Left lung (tissue), 10 donors: ENCODE results near the gene GABPB2. TPM values are rescaled to one million over a fixed set of nuclear protein-coding genes. Genes with fewer than 3 reads are reported as not detected.

ENCODE experiments used
- ATAC-seq: fragments of 200-7000 bp; cut with Tn5 transposase; one replicate; pipeline ENCODE4 v1.9.1; 2020; ENCODE audit warnings: moderate library complexity
- DNase-seq, 4 donors: peaks; one replicate each; pipeline ENCODE4 v3.0.0-alpha.2; 2013 to 2020
- H3K27ac ChIP-seq, 2 donors: fragments of 200-600 bp; sonication (generic) in 1 of 2; one replicate each; pipeline versions ENCODE4 v1.5.0 to v1.8.0; 2020 to 2021
- H3K27me3 ChIP-seq, 2 donors: fragments of 200-600 bp; sonication (generic) in 1 of 2; one replicate each; pipeline versions ENCODE4 v1.5.0 to v1.8.0; 2020 to 2021
- H3K36me3 ChIP-seq, 2 donors: fragments of 200-600 bp; sonication (generic) in 1 of 2; one replicate each; pipeline versions ENCODE4 v1.5.0 to v1.8.0; 2020 to 2021
- H3K4me1 ChIP-seq, 2 donors: fragments of 200-600 bp; one replicate each; pipeline ENCODE4 v1.8.0; 2021
- H3K4me3 ChIP-seq, 2 donors: fragments of 200-600 bp; sonication (generic) in 1 of 2; one replicate each; pipeline versions ENCODE4 v1.5.0 to v1.8.0; 2020 to 2021; ENCODE audit warnings: mild to moderate bottlenecking in 1 of 2
- H3K9me3 ChIP-seq, 2 donors: fragments of 200-600 bp; sonication (generic) in 1 of 2; one replicate each; pipeline versions ENCODE4 v1.5.0 to v1.8.0; 2020 to 2021
- intact Hi-C, 2 donors: fragments of 100-400 bp; cut with DNase I; formaldehyde crosslinking; loops; one replicate each; pipeline versions ENCODE4 v1.11.2 to v1.14.2; 2022
- polyA plus RNA-seq, 6 donors: library from polyadenylated mRNA; unstranded; fragments of 120-200 nt; gene quantifications; one replicate each; pipeline ENCODE4 v1.2.1, GENCODE V29; 2013; ENCODE audit not compliant: insufficient read length in 6 of 6
- total RNA-seq, 2 donors: library from RNA; stranded (reverse); fragmentation: NEBNext Ultra II Directional; extraction: Animal tissue kit (Norgen Biotek cat#: 25700); gene quantifications; one replicate each; pipeline ENCODE4 v1.2.1, GENCODE V29; 2021
- TF ChIP-seq, protein P1 (sequence below), 2 donors: fragments of 200-600 bp; sonication (generic) in 1 of 2; IDR thresholded peaks; one replicate each; pipeline versions ENCODE4 v1.5.0 to v1.8.0; 2021; ENCODE audit warnings: antibody characterized with exemption in 2 of 2
- donor health status: DM: no; HTN: yes; CAD: no.
- donor health status: DM: no; HTN: no; CAD: no.

Gene GABPB2
- total and polyA plus RNA-seq, 8 donors, result 10.6 to 13.5 (median 12.8) TPM

DNA sequence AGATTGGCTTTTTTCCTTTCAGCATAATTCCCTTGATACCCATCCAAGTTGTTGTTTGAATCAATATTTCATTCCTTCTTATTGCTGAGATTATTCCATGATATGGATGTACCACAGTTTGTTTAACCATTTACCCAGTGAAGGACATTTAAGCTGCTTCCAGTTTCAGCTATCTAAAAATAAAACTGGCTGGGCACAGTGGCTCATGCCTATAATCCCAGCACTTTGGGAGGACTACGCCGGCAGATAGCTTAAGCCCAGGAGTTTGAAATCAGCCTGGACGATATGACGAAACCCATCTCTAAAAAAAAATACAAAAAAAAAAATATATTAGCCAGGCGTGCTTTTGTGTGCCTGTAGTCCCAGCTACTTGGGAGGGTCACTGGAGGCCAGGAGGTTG, 43.3 kb downstream of the GABPB2 start:
- intact Hi-C loops, result no loop called here
- H3K4me1 ChIP-seq, result no peaks in the 10 kb centered on the region
- H3K36me3 ChIP-seq, result peaks cover 0 to 26% of the 10 kb centered on the region in 2 donors
- H3K9me3 ChIP-seq, result no peaks in the 10 kb centered on the region
- no peak overlapping the region for H3K27ac ChIP-seq
- no peak for ATAC-seq
- TF ChIP-seq, protein P1, sequence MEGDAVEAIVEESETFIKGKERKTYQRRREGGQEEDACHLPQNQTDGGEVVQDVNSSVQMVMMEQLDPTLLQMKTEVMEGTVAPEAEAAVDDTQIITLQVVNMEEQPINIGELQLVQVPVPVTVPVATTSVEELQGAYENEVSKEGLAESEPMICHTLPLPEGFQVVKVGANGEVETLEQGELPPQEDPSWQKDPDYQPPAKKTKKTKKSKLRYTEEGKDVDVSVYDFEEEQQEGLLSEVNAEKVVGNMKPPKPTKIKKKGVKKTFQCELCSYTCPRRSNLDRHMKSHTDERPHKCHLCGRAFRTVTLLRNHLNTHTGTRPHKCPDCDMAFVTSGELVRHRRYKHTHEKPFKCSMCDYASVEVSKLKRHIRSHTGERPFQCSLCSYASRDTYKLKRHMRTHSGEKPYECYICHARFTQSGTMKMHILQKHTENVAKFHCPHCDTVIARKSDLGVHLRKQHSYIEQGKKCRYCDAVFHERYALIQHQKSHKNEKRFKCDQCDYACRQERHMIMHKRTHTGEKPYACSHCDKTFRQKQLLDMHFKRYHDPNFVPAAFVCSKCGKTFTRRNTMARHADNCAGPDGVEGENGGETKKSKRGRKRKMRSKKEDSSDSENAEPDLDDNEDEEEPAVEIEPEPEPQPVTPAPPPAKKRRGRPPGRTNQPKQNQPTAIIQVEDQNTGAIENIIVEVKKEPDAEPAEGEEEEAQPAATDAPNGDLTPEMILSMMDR (IDR thresholded peaks at IDR 0.05), result no peak
- H3K4me3 ChIP-seq, result no peak overlapping the region
- DNase-seq, result no peak
- H3K27me3 ChIP-seq, result no peaks in the 10 kb centered on the region

DNA sequence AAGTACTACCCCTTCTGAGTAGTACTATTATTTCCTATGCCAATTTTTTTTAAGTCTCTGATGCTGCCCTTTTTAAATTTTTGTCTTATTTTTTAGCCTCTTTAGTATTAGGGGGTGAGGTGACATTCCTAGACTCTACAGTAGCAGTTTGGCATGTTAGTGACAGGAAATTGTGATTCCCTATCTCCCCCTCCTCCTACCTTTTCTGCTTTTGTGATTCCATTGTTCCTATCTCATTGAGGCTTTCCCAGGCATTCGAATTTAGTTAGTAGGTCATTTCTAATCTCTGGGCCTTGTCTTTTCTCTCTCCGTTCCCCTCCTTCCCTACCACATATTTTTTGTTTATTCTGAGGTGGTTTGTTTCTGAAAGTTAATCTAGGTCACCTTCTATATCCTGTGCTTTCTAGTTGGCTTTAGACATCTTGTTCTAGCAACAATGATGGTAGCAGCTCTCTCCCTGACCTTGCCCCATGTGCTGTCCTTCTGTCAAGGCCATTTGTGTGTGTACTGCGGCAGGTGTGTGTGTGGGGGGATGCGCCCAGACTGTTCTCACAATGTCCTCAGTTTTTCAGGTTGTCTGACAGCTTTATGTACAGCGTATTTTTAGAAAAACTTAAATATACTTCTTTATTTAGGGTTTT, 54.3 kb downstream of the GABPB2 start:
- DNase-seq (no peak), ATAC-seq (no peak)
- Histone ChIP-seq H3K27me3 (no peaks in the 10 kb centered on the region), H3K4me1 (no peaks in the 10 kb centered on the region), H3K9me3 (no peaks in the 10 kb centered on the region), H3K36me3 (peaks cover 0 to 5% of the 10 kb centered on the region in 2 donors), H3K27ac (no peak overlapping the region), H3K4me3 (no peak overlapping the region)
- intact Hi-C loops, result no loop called here
- TF ChIP-seq, protein P1 (IDR thresholded peaks at IDR 0.05), result no peak

DNA sequence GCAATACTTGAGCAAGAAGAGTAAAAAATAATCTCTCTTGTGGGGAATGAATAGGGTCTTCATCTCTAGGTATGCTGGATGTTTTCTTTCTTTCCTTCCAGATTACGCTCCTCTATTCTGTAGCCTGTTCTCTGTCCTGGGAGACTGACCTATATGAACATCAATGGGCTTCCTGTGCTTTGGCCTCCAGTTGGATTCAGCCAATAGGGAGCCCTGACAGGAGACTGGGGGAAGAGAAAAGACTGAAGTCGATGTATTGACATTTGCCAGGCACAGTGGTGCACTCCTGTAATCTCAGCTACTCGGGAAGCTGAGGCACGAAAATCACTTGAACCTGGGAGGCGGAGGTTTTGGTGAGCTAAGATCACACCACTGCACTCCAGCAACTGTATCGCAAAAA, 58.2 kb downstream of the GABPB2 start:
- intact Hi-C loops, result no loop called here
- no peak overlapping the region for H3K27ac ChIP-seq
- no peak for DNase-seq
- peaks cover 0 to 26% of the 10 kb centered on the region in 2 donors for H3K27me3 ChIP-seq
- no peak overlapping the region for H3K4me3 ChIP-seq
- no peaks in the 10 kb centered on the region for H3K36me3 ChIP-seq
- no peaks in the 10 kb centered on the region for H3K9me3 ChIP-seq
- H3K4me1 ChIP-seq, result peaks cover 0 to 16% of the 10 kb centered on the region in 2 donors
- ATAC-seq, result no peak
- TF ChIP-seq, protein P1 (IDR thresholded peaks at IDR 0.05), result no peak

DNA sequence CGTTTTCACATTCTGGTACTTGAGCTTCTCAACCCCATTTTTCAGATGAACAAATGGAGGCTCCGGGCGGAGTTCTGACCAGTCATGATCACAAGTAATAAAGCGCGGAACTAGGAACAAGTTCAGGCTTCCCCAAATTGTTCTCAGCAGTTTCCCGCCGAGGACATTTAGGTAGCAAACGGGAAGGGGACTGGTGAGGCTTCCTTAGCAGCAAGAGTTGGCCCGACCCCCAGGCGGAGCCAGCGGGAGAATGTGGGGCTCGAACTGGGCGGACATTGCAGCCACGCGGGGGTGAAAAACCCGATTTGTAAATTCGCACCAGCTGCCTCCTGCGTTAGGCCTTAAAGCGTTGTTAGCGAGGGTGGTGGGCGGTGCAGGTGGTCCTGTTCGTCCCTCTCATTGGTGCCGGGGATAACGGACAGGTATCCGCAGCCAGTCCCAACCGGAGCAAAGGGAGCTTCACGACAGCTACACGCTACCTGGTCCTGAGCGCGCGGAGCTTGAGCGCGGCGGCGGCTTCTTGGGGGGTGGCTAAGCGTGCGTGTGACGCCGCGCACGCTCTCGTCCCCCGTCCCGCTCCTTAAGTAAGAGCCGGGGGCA, 60.5 kb downstream of the GABPB2 start:
- Histone ChIP-seq H3K4me1 (peaks cover 0 to 16% of the 10 kb centered on the region in 2 donors), H3K4me3 (peak overlapping the region; percentile 16 to 39), H3K27me3 (peaks cover 0 to 26% of the 10 kb centered on the region in 2 donors), H3K36me3 (no peaks in the 10 kb centered on the region), H3K27ac (no peak overlapping the region), H3K9me3 (no peaks in the 10 kb centered on the region)
- peak; percentile 81 to 92 (median 88) for DNase-seq
- intact Hi-C loops, result no loop called here
- TF ChIP-seq, protein P1 (IDR thresholded peaks at IDR 0.05), result no peak
- peak; percentile 98 for ATAC-seq

DNA sequence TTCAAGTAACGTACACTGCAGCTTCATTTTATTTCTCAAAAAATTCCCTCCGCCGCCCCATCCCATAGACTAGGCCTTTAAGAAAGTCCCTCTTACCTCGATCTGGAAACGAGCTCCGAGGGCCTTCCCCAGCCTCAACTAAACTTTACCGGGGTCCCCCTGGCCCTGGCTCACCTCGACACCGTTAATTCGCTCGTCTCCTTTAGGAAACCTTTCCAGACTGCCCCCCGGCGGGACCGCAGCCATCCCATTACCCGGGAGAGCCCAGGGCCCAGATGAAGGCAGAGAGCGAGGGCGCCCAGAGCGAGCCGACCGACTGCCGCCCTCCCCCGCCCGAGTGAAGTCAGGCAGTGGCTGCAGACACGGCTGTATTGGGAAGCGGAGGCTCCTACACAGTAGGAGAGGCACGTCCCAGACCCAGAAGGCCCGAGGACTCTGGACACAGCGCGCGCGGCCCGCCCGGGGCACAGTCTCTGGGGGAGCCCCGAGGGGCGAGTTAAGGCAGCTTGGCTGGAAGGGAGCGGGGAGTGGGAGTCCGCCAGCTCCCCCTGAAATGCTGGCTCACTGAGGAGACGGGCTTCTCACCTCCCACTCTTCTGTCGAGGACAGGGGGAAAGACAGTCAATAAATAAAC, 61.3 kb downstream of the GABPB2 start:
- peak overlapping the region; percentile 16 to 39 for H3K4me3 ChIP-seq
- TF ChIP-seq, protein P1 (IDR thresholded peaks at IDR 0.05), result no peak
- no peaks in the 10 kb centered on the region for H3K9me3 ChIP-seq
- peaks cover 0 to 26% of the 10 kb centered on the region in 2 donors for H3K27me3 ChIP-seq
- DNase-seq (peak in 1 of 4 donors; percentile 25), ATAC-seq (peak; percentile 74)
- H3K4me1 ChIP-seq, result peaks cover 0 to 16% of the 10 kb centered on the region in 2 donors
- no peak overlapping the region for H3K27ac ChIP-seq
- no peaks in the 10 kb centered on the region for H3K36me3 ChIP-seq
- intact Hi-C loops, result no loop called here
